Ascending aorta (tissue), 2 donors: ENCODE measurements around the gene ADGRF3. TPM values are rescaled to one million over a fixed set of nuclear protein-coding genes. Genes with fewer than 3 reads are reported as not detected.
"Not testable (repeated sequence)": the region's sequence is repeated elsewhere in the genome, so short reads cannot be mapped to it uniquely, and the experiment has no call there.

Source experiments
- DNase-seq, 2 donors: peaks; one replicate each; pipeline ENCODE4 v3.0.0-alpha.2; 2019; ENCODE audit warnings: low spot score in 2 of 2
- H3K27ac ChIP-seq, 2 donors: fragments of 200-600 bp; sonication (generic); one replicate each; pipeline ENCODE4 v1.5.1; 2016 to 2017; ENCODE audit warnings: mild to moderate bottlenecking in 1 of 2
- H3K27me3 ChIP-seq: fragments of 200-600 bp; sonication (generic); one replicate; pipeline ENCODE4 v1.5.1; 2017
- H3K36me3 ChIP-seq, 2 donors: fragments of 200-600 bp; sonication (generic); one replicate each; pipeline ENCODE4 v1.5.1; 2016
- H3K4me1 ChIP-seq, 2 donors: fragments of 200-600 bp; sonication (generic); one replicate each; pipeline ENCODE4 v1.5.1; 2016 to 2017; ENCODE audit warnings: mild to moderate bottlenecking in 1 of 2
- H3K4me3 ChIP-seq, 2 donors: fragments of 200-600 bp; sonication (generic); one replicate each; pipeline ENCODE4 v1.5.1; 2016 to 2017; ENCODE audit warnings: mild to moderate bottlenecking in 1 of 2
- H3K9me3 ChIP-seq, 2 donors: fragments of 200-600 bp; sonication (generic); one replicate each; pipeline ENCODE4 v1.5.1; 2016
- CTCF ChIP-seq, 3 experiments: fragments of 200-600 bp in 2 of 3; fragments of 450-650 bp in 1 of 3; sonication (generic) in 2 of 3; IDR thresholded peaks; one replicate each; pipeline ENCODE4 v1.5.1; 2016 to 2019; ENCODE audit warnings: antibody characterized with exemption in 3 of 3, mild to moderate bottlenecking in 1 of 3, moderate library complexity in 1 of 3
- intact Hi-C: fragments of 100-400 bp; cut with DNase I; formaldehyde crosslinking; loops from one replicate; pipeline ENCODE4 v1.15.1; 2023
- total RNA-seq: library from RNA; depleted of rRNA; stranded (reverse); fragments of >200 nt; gene quantifications from one replicate; pipeline ENCODE4 v1.1.0, GENCODE V29; 2016

The ADGRF3 gene
- total RNA-seq, 1 donor from 2014 or later = not detected

- no peak for TF ChIP-seq CTCF (IDR thresholded peaks at IDR 0.05)
- Histone ChIP-seq H3K4me1 (peaks cover 0 to 13% of the 10 kb centered on the region in 2 donors), H3K36me3 (peaks cover 4 to 9% of the 10 kb centered on the region in 2 donors), H3K27me3 (no peaks in the 10 kb centered on the region), H3K9me3 (no peaks in the 10 kb centered on the region), H3K27ac (peak overlapping the region in 1 of 2 donors; percentile 29), H3K4me3 (no peak overlapping the region)
- intact Hi-C loops = no loop called here
- DNase-seq = no peak
Measured at GRCh38 chr2:26269571-26270158, 76.9 kb downstream of the ADGRF3 start.

GRCh38 chr2:26268670-26269385 lies 77.8 kb downstream of the ADGRF3 start:
- DNase-seq, H3K27me3 ChIP-seq, H3K9me3 ChIP-seq, H3K4me3 ChIP-seq, intact Hi-C loops: not testable (repeated sequence)
- H3K27ac ChIP-seq = peak overlapping the region in 1 of 2 donors; percentile 29
- peaks cover 5 to 18% of the 10 kb centered on the region in 2 donors for H3K36me3 ChIP-seq
- H3K4me1 ChIP-seq = peaks cover 0 to 12% of the 10 kb centered on the region in 2 donors

- Histone ChIP-seq H3K4me3 (no peak overlapping the region), H3K9me3 (no peaks in the 10 kb centered on the region), H3K27ac (no peak overlapping the region), H3K27me3 (no peaks in the 10 kb centered on the region), H3K4me1 (peaks cover 0 to 6% of the 10 kb centered on the region in 2 donors), H3K36me3 (peaks cover 9 to 24% of the 10 kb centered on the region in 2 donors)
- TF ChIP-seq CTCF (IDR thresholded peaks at IDR 0.05) = no peak
- DNase-seq = no peak
- intact Hi-C loops = no loop called here
Measured at GRCh38 chr2:26268213-26268612, 78.4 kb downstream of the ADGRF3 start.

GRCh38 chr2:26258836-26259235 lies 87.8 kb downstream of the ADGRF3 start:
- DNase-seq, H3K4me3 ChIP-seq, H3K4me1 ChIP-seq, H3K27ac ChIP-seq, H3K27me3 ChIP-seq, intact Hi-C loops, H3K9me3 ChIP-seq: not testable (repeated sequence)
- H3K36me3 ChIP-seq = peaks cover 9 to 34% of the 10 kb centered on the region in 2 donors

Other genes starting within 250 kb of the ADGRF3 start
- gene GAREM2, start 173.7 kb downstream of the ADGRF3 start, total RNA-seq = 2.1 TPM
- gene HADHA, start 102.2 kb downstream of the ADGRF3 start, total RNA-seq = 49.5 TPM
- 93.4 TPM for gene HADHB, start 101.8 kb downstream of the ADGRF3 start, total RNA-seq
- 2.2 TPM for gene SELENOI, start 646 bp downstream of the ADGRF3 start, total RNA-seq
- not detected for gene DRC1, start 55.1 kb upstream of the ADGRF3 start, total RNA-seq
- not detected for gene OTOF, start 131.3 kb upstream of the ADGRF3 start, total RNA-seq